Mammary epithelial cell (primary cell): ENCODE measurements around the gene MAPK14.

ENCODE experiments used
- CTCF ChIP-seq, 2 donors: IDR thresholded peaks in 1 of 2; conservative IDR thresholded peaks in 1 of 2; 2 replicates each; pipeline ENCODE4 v1.5.1; 2011 to 2012; ENCODE audit warnings: inconsistent platforms in 2 of 2, low read length in 2 of 2, mild to moderate bottlenecking in 2 of 2, control low read depth in 1 of 2, low read depth in 1 of 2; ENCODE audit not compliant: insufficient read depth in 1 of 2; ENCODE audit errors: extremely low read depth in 1 of 2
- EZH2 ChIP-seq: IDR thresholded peaks from 2 replicates; pipeline ENCODE4 v1.6.1; 2012; ENCODE audit warnings: low read length, inconsistent platforms, borderline replicate concordance

DNA sequence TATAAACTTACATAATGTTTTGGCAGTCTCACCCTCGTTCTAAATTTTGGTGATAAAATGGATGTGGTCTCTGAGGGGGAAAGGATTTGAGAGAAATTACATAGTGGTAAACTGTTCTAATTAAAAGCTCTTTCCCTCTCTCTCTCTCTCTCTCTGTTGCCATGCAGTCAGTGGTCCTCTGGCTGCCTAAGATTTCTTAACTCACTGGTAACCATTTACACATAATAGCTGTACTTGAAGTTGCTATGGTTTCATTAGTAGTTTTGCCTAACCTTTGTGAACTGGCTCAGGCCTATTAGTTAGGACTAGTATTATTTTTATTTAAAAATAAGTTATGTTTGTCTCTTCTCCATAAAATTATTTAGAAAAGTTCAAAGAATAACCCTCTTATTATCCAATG lies 42.0 kb downstream of the MAPK14 start:
- TF ChIP-seq CTCF (conservative IDR thresholded peaks at IDR 0.05 in 1 of 2, IDR thresholded peaks at IDR 0.05 in 1 of 2; ENCODE audit: extremely low read depth in 1 of 2, insufficient read depth in 1 of 2, low read depth in 1 of 2, low read length in 2 of 2) (no peak), EZH2 (no peak)
